Activated CD4-positive, alpha-beta memory T cell treated with anti-CD3 and anti-CD28 coated beads, Interleukin-2, amount 10 ng/mL, durations not matched to agents 7 days and 5 days (primary cell): ENCODE data around the gene ZBTB7B. TPM values are rescaled to one million over a fixed set of nuclear protein-coding genes. Genes with fewer than 3 reads are reported as not detected.
A peak's percentile ranks its signal among the peaks of the same experiment; 100 is the strongest.
"Not testable (repeated sequence)": the region's sequence is repeated elsewhere in the genome, so short reads cannot be mapped to it uniquely, and the experiment has no call there.

Source experiments
- CTCF ChIA-PET: fragments of 350-600 bp; sonication (Branson Sonifier 250); formaldehyde crosslinking; loops from one replicate; lab custom pipeline; 2021; ENCODE audit warnings: antibody characterized with exemption, inconsistent platforms; lab: Charles Lee
- POLR2A ChIA-PET: fragments of 350-600 bp; sonication (Branson Sonifier 250); formaldehyde crosslinking; loops from one replicate; lab custom pipeline; 2021; ENCODE audit warnings: antibody characterized with exemption; lab: Charles Lee
- DNase-seq: peaks from one replicate; pipeline ENCODE4 v3.0.0-alpha.2; 2020
- H3K27ac Mint-ChIP-seq: one replicate; pipeline ENCODE4 v1.8.0; 2021; ENCODE audit warnings: mild to moderate bottlenecking, mixed read lengths
- H3K27me3 Mint-ChIP-seq: one replicate; pipeline ENCODE4 v1.8.0; 2021; ENCODE audit warnings: mixed read lengths
- H3K36me3 Mint-ChIP-seq: one replicate; pipeline ENCODE4 v1.8.0; 2021; ENCODE audit warnings: low read depth, mixed read lengths
- H3K4me1 Mint-ChIP-seq: one replicate; pipeline ENCODE4 v1.8.0; 2021; ENCODE audit warnings: mixed read lengths
- H3K4me3 Mint-ChIP-seq: one replicate; pipeline ENCODE4 v1.8.0; 2021; ENCODE audit warnings: mild to moderate bottlenecking, mixed read lengths
- H3K9me3 Mint-ChIP-seq: one replicate; pipeline ENCODE4 v1.8.0; 2021; ENCODE audit warnings: mixed read lengths
- total RNA-seq, 2 experiments: library from RNA; stranded (reverse); gene quantifications; one replicate each; pipeline ENCODE4 v1.2.3, GENCODE V29; 2021

The ZBTB7B gene
- total RNA-seq, 2 experiments from 2014 or later, result 151 to 152 TPM

DNA sequence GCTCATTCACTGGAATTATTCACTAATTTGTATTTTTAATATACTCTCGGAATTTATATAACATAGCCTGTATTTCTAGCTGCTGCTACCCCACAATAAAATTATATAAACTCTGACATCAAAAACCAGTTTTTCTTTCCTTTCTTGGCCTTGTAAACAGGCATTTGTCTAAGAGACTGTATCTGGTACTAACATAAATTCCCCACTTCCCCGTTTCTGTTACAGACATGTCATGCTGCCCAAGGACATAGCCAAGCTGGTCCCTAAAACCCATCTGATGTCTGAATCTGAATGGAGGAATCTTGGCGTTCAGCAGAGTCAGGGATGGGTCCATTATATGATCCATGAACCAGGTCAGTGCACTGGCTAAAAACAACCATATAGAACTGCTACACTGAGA, 24.8 kb upstream of the ZBTB7B start:
- peaks cover 23% of the 10 kb centered on the region for H3K4me1 Mint-ChIP-seq
- ChIA-PET POLR2A (interaction anchor here (1.2 to 4.8 kb wide), 3 partner anchors 9 to 17 kb away, joined by 3 to 62 read pairs (median 3); partner anchors contain the start of gene PYGO2), CTCF (interaction anchor here (2.5 to 6.4 kb wide), 2 partner anchors 22 to 39 kb away, joined by 12 to 40 read pairs; no protein-coding TSS in a partner anchor)
- peaks cover 36% of the 10 kb centered on the region for H3K36me3 Mint-ChIP-seq
- DNase-seq, H3K27me3 Mint-ChIP-seq, H3K9me3 Mint-ChIP-seq: not testable (repeated sequence)
- peak overlapping the region; percentile 22 for H3K27ac Mint-ChIP-seq
- H3K4me3 Mint-ChIP-seq, result peak overlapping the region; percentile 6

DNA sequence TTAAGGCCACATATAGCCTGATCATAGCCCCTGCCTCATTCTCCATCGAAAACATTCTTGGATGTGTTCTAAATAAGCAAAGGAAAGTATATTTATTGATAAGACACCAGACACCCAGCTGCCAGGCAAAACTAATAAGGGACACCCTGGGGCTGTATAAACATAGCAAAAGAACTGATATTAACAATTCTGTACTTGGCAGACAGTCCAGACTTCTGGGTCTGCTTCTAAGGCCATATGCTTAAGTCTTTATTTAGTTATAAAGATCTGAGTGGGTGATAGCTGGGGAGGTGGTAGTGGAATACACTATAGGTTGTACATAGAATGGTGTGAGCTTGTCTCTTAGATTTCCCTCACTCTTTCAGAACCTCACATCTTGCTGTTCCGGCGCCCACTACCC, 24.2 kb upstream of the ZBTB7B start:
- peaks cover 19% of the 10 kb centered on the region for H3K4me1 Mint-ChIP-seq
- H3K36me3 Mint-ChIP-seq, result peaks cover 34% of the 10 kb centered on the region
- no peak overlapping the region for H3K27ac Mint-ChIP-seq
- H3K27me3 Mint-ChIP-seq, result no peaks in the 10 kb centered on the region
- no peaks in the 10 kb centered on the region for H3K9me3 Mint-ChIP-seq
- DNase-seq, result no peak
- ChIA-PET POLR2A (interaction anchor here (1.2 to 1.9 kb wide), 2 partner anchors 16 to 26 kb away, joined by 3 to 4 read pairs; no protein-coding TSS in a partner anchor), CTCF (interaction anchor here (0.9 to 2.5 kb wide), 2 partner anchors 21 to 106 kb away, joined by 3 to 12 read pairs; no protein-coding TSS in a partner anchor)
- no peak overlapping the region for H3K4me3 Mint-ChIP-seq

DNA sequence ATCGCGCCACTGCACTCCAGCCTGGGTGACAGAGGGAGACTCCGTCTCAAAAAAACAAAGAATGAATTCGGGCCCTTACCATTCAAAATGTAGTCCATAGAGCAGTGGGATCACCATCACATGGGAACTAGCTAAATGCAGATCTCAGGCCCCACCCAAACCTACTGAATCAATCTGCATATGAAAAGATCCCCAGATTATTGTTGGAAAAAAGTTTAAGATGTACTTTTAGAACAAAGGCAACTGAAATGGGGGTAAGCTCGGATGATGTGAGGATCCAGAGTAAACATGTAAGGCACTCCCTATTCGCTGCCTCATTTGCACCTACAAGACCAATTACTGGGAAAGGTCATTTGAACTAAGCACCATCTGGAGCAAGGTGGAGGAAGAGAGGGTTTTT, 20.3 kb upstream of the ZBTB7B start:
- CTCF ChIA-PET, result interaction anchor here (0.8 to 6.4 kb wide), 15 partner anchors 9 to 423 kb away, joined by 3 to 51 read pairs (median 6); partner anchors contain the start of genes ADAM15, KRTCAP2, PBXIP1 and SHC1
- no peak overlapping the region for H3K4me3 Mint-ChIP-seq
- H3K36me3 Mint-ChIP-seq, result peaks cover 35% of the 10 kb centered on the region
- DNase-seq, result no peak
- POLR2A ChIA-PET, result interaction anchor here (0.6 to 5.0 kb wide), 17 partner anchors 8 to 377 kb away, joined by 3 to 50 read pairs (median 8); partner anchors contain the start of genes CKS1B, LENEP, PMVK and PYGO2
- H3K27ac Mint-ChIP-seq, result no peak overlapping the region
- peaks cover 31% of the 10 kb centered on the region for H3K4me1 Mint-ChIP-seq
- H3K9me3 Mint-ChIP-seq, result no peaks in the 10 kb centered on the region
- H3K27me3 Mint-ChIP-seq, result no peaks in the 10 kb centered on the region

DNA sequence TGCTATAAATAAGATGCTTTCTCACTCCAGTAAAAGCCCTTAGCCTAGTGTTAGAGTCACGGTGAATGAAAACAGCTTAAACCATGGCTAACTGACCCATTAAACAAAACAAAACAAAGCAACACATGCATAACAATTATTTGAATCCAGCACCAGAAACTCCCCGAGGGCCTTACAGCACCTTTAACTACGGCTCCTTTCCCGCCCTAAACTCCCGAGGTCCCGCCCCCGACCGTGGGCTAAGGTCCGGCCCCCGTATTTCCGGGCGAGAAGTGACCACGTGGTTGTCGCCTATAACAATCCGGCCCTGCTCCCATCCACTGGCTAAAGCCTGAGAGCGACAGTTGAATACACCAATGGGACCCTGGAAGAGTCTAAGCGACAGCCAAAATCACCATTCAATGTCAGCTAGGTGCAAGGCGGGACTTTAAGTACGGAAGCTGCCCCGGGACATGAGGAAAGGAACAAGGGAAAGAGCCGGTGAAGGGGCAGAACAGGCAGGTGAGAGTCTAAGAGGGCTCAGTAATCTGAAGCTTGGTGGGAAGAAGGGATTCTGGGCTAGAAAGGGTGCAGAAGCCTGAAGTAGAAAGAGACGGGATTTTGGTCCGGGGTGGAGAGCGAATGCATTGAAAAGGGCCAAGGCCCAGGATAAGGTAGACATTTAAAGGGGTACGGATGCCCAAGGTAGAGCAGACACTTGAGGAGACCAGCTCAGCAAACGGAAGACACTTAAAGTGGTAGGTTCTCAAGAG, 19.5 kb upstream of the ZBTB7B start, which contains the start of gene FLAD1:
Gene FLAD1, plus strand, starts transcription at position 448 of the 752 bp plus-strand sequence. CDS start 351 bp downstream, outside the sequence.
- Mint-ChIP-seq H3K9me3 (no peaks in the 10 kb centered on the region), H3K27ac (no peak within 1 kb of the TSS), H3K4me1 (peaks cover 28% of the 10 kb centered on the region), H3K36me3 (peaks cover 30% of the 10 kb centered on the region), H3K27me3 (no peaks in the 10 kb centered on the region), H3K4me3 (no peak within 1 kb of the TSS)
- CTCF ChIA-PET, result interaction anchor here (0.7 to 6.4 kb wide), 23 partner anchors 10 to 423 kb away, joined by 3 to 51 read pairs (median 4); partner anchors contain the start of genes ADAM15, KRTCAP2, PYGO2 and SHC1
- POLR2A ChIA-PET, result interaction anchor here (0.6 to 5.0 kb wide), 23 partner anchors 9 to 376 kb away, joined by 3 to 50 read pairs (median 7); partner anchors contain the start of genes ADAM15, CKS1B, LENEP and PBXIP1
- peak; percentile 97 for DNase-seq

DNA sequence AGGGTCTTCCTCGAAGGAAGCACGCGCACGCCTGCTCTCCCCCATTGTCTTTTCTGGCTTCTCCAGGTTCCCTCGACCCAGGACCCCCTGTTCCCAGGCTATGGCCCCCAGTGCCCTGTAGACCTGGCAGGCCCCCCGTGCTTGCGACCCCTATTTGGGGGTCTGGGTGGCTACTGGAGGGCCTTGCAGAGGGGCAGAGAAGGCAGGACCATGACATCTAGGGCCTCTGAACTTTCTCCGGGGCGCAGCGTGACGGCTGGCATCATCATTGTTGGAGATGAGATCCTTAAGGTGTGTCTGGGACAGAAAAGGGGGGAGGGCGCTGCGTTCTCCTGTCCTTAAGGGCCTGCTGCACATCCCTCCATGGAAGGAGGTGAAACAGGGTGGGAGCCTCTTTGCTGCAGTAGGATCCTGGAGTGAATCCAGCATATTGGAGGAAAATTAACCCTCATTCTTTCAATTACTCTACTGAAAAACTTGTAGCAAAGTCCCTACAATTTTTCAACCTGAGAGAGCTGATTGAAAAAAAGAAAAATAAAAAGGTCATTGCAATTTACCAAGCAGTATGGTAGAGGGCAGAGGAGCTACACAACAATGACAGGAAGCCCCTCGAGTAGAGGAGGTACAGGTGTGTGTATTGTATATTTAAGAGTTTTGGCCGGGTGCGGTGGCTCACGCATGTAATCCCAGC, 18.7 kb upstream of the ZBTB7B start:
- H3K4me3 Mint-ChIP-seq, result no peak overlapping the region

DNA sequence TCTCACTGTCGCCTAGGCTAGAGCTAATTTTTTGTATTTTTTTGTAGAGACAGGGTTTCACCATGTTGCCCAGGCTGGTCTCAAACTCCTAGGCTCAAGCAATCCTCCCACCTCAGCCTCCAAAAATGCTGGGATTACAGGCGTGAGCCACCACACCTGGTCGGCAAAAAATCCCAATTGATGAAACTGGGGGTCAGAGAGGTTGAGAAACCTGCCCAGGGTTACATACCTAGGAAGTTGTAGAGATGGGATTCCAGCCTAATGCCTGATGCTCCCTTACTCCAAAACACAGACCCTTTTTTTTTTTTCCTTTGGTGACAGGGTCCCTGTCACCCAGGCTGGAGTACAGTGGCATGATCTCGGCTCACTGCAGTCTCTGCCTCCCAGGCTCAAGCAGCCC, 15.9 kb upstream of the ZBTB7B start:
- POLR2A ChIA-PET, result interaction anchor here (0.6 to 1.3 kb wide), 2 partner anchors 10 to 636 kb away, joined by 3 read pairs; no protein-coding TSS in a partner anchor
- not testable (repeated sequence) for DNase-seq, H3K27ac Mint-ChIP-seq, H3K4me3 Mint-ChIP-seq, H3K27me3 Mint-ChIP-seq, H3K9me3 Mint-ChIP-seq
- H3K4me1 Mint-ChIP-seq, result peaks cover 25% of the 10 kb centered on the region
- CTCF ChIA-PET, result interaction anchor here (4.8 kb wide), 1 partner anchor 13 kb away, joined by 25 read pairs; no protein-coding TSS in a partner anchor
- H3K36me3 Mint-ChIP-seq, result peaks cover 34% of the 10 kb centered on the region

More for the DNA sequence above, 18.7 kb upstream of the ZBTB7B start:
- Mint-ChIP-seq H3K9me3 (no peaks in the 10 kb centered on the region), H3K27ac (no peak overlapping the region), H3K27me3 (no peaks in the 10 kb centered on the region), H3K36me3 (peaks cover 32% of the 10 kb centered on the region), H3K4me1 (peaks cover 31% of the 10 kb centered on the region)
- DNase-seq, result no peak
- ChIA-PET POLR2A (interaction anchor here (1.0 to 5.0 kb wide), 22 partner anchors 10 to 377 kb away, joined by 3 to 50 read pairs (median 7); partner anchors contain the start of genes ADAM15, CKS1B, LENEP and PBXIP1), CTCF (interaction anchor here (0.6 to 6.4 kb wide), 24 partner anchors 11 to 424 kb away, joined by 3 to 51 read pairs (median 4); partner anchors contain the start of genes ADAM15, KRTCAP2, PBXIP1 and PMVK)

DNA sequence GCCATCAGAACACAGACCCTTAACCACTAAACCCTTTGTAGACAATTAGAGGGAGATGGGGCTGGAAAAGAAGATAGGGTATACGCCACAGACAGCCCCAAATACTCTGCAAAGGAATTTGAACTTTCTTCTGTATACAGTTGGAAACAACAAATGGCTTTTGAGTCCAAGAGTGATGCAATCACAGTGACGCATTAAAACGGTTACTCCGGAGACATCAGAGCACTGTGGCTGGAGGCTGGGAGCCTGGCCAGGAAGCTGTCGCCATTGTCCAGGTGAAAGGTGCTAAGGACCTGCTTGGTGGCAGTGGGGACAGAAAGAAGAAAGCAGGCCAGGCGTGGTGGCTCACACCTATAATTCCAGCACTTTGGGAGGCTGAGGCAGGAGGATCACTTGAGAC, 15.3 kb upstream of the ZBTB7B start:
- H3K27ac Mint-ChIP-seq, result no peak overlapping the region
- no peak overlapping the region for H3K4me3 Mint-ChIP-seq
- POLR2A ChIA-PET, result interaction anchor here (0.6 to 2.2 kb wide), 8 partner anchors 9 to 635 kb away, joined by 3 to 12 read pairs (median 3); partner anchors contain the start of gene CKS1B
- H3K4me1 Mint-ChIP-seq, result peaks cover 25% of the 10 kb centered on the region
- H3K9me3 Mint-ChIP-seq, result no peaks in the 10 kb centered on the region
- no peak for DNase-seq
- peaks cover 34% of the 10 kb centered on the region for H3K36me3 Mint-ChIP-seq
- CTCF ChIA-PET, result interaction anchor here (0.7 to 4.8 kb wide), 4 partner anchors 12 to 104 kb away, joined by 3 to 25 read pairs (median 10); no protein-coding TSS in a partner anchor
- no peaks in the 10 kb centered on the region for H3K27me3 Mint-ChIP-seq

DNA sequence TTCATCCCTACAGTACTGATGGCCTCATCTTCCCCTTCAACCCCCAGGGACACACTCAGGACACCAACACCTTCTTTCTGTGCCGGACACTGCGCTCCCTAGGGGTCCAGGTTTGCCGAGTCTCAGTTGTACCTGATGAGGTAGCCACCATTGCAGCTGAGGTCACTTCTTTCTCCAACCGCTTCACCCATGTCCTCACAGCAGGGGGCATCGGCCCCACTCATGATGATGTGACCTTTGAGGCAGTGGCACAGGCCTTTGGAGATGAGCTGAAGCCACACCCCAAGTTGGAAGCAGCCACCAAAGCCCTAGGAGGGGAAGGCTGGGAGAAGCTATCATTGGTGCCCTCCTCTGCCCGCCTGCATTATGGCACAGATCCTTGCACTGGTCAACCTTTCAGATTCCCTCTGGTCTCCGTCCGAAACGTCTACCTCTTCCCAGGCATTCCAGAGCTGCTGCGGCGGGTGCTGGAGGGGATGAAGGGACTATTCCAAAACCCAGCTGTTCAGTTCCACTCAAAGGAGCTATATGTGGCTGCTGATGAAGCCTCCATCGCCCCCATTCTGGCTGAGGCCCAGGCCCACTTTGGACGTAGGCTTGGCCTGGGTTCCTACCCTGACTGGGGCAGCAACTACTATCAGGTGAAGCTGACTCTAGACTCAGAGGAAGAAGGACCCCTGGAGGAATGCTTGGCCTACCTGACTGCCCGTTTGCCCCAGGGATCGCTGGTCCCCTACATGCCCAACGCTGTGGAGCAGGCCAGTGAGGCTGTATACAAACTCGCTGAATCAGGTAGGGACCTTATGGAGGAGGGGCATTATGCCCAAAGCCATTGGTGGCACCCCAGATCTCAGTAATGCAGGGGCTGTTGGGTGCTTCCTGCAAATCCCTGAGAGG, 14.3 kb upstream of the ZBTB7B start:
- Mint-ChIP-seq H3K9me3 (no peaks in the 10 kb centered on the region), H3K4me1 (peaks cover 25% of the 10 kb centered on the region), H3K36me3 (peaks cover 34% of the 10 kb centered on the region), H3K27ac (no peak overlapping the region), H3K4me3 (no peak overlapping the region), H3K27me3 (no peaks in the 10 kb centered on the region)
- no peak for DNase-seq
- ChIA-PET POLR2A (interaction anchor here (0.7 to 2.2 kb wide), 7 partner anchors 8 to 34 kb away, joined by 3 to 12 read pairs (median 3); partner anchors contain the start of gene CKS1B), CTCF (interaction anchor here (0.7 to 4.8 kb wide), 5 partner anchors 11 to 429 kb away, joined by 3 to 25 read pairs (median 3); no protein-coding TSS in a partner anchor)

DNA sequence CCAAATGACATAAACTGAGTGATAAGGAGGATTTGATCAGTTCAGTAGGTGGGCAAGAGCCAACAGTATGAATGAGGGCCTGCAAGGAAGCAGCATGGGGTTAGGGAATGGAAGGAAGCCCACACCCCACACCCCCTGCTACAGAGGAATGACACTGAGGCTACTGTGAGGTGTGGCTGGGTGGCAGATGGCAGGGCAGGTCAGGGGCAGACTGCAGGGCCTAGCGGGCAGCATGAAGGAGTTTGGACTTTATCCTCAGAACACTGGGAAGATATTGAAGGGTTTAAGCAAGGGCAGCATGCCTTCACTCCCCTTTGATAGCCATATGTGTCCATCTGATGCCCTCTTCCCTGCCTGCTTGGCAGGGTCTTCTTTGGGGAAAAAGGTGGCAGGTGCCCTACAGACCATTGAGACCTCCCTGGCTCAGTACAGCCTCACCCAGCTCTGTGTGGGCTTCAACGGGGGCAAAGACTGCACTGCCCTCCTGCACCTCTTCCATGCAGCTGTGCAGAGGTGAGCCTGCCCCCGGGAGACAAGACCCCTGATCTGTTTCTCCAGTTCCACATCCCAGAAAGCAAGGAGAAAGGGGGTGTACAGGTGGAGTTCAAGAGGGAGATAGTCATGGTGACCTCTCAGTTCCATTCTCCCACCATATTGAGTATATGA, 13.3 kb upstream of the ZBTB7B start:
- DNase-seq, result no peak
- H3K27me3 Mint-ChIP-seq, result no peaks in the 10 kb centered on the region
- H3K27ac Mint-ChIP-seq, result no peak overlapping the region
- H3K9me3 Mint-ChIP-seq, result no peaks in the 10 kb centered on the region
- ChIA-PET CTCF (interaction anchor here (2.0 to 4.8 kb wide), 2 partner anchors 10 to 28 kb away, joined by 16 to 25 read pairs; no protein-coding TSS in a partner anchor), POLR2A (interaction anchor here (2.2 kb wide), 1 partner anchor 15 kb away, joined by 12 read pairs; the partner anchor contains the start of gene CKS1B)
- no peak overlapping the region for H3K4me3 Mint-ChIP-seq
- peaks cover 20% of the 10 kb centered on the region for H3K4me1 Mint-ChIP-seq
- H3K36me3 Mint-ChIP-seq, result peaks cover 34% of the 10 kb centered on the region

DNA sequence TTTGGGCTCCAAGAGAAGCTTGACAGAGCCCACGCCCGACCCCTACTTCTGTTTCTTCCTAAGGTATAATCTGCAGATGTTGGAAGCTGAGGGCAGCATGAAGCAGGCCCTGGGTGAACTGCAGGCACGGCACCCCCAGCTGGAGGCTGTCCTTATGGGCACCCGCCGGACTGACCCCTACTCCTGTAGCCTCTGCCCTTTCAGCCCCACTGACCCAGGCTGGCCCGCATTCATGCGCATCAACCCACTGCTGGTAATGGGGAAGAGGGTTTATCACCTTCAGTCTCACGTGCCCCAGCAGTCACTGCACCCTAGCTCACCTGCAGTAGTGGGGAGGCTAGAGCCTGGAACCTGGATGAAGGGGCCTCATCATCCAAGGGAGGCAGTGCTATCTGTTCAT, 12.3 kb upstream of the ZBTB7B start:
- Mint-ChIP-seq H3K4me3 (no peak overlapping the region), H3K27me3 (no peaks in the 10 kb centered on the region), H3K9me3 (no peaks in the 10 kb centered on the region), H3K36me3 (peaks cover 34% of the 10 kb centered on the region), H3K4me1 (peaks cover 14% of the 10 kb centered on the region), H3K27ac (no peak overlapping the region)
- no peak for DNase-seq
- ChIA-PET POLR2A (interaction anchor here (0.9 kb wide), 1 partner anchor 15 kb away, joined by 4 read pairs; the partner anchor contains the start of gene CKS1B), CTCF (interaction anchor here (4.8 kb wide), 1 partner anchor 9 kb away, joined by 25 read pairs; no protein-coding TSS in a partner anchor)
